Fibroblast of the aortic adventitia (primary cell): ENCODE measurements around the gene AKAP12. TPM values are rescaled to one million over a fixed set of nuclear protein-coding genes. Genes with fewer than 3 reads are reported as not detected.

Experiments used
- DNase-seq: peaks from one replicate; pipeline ENCODE4 v3.0.0-alpha.2; 2010; ENCODE audit warnings: low read depth
- H3K4me3 ChIP-seq: 2 replicates; pipeline ENCODE4 v1.5.1; 2011; ENCODE audit warnings: low read depth, mild to moderate bottlenecking, control low read depth, low read length, moderate library complexity
- total RNA-seq: library from RNA; depleted of rRNA; stranded (reverse); fragments of >200 nt; gene quantifications from 2 replicates; pipeline ENCODE4 v1.2.3, GENCODE V29; 2012; ENCODE audit warnings: low replicate concordance
- TF ChIP-seq, protein P1 (sequence below): IDR thresholded peaks from 2 replicates; pipeline ENCODE4 v1.5.1; 2011; ENCODE audit warnings: mild to moderate bottlenecking, low read length, control low read depth, inconsistent platforms; ENCODE audit not compliant: insufficient read depth

Gene AKAP12
- total RNA-seq, 1 donor = 196 TPM

GRCh38 chr6:151216804-151217203 lies 23.0 kb upstream of the AKAP12 start:
- TF ChIP-seq, protein P1, sequence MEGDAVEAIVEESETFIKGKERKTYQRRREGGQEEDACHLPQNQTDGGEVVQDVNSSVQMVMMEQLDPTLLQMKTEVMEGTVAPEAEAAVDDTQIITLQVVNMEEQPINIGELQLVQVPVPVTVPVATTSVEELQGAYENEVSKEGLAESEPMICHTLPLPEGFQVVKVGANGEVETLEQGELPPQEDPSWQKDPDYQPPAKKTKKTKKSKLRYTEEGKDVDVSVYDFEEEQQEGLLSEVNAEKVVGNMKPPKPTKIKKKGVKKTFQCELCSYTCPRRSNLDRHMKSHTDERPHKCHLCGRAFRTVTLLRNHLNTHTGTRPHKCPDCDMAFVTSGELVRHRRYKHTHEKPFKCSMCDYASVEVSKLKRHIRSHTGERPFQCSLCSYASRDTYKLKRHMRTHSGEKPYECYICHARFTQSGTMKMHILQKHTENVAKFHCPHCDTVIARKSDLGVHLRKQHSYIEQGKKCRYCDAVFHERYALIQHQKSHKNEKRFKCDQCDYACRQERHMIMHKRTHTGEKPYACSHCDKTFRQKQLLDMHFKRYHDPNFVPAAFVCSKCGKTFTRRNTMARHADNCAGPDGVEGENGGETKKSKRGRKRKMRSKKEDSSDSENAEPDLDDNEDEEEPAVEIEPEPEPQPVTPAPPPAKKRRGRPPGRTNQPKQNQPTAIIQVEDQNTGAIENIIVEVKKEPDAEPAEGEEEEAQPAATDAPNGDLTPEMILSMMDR = no peak
- no peak for DNase-seq
- H3K4me3 ChIP-seq = no peak overlapping the region

DNA sequence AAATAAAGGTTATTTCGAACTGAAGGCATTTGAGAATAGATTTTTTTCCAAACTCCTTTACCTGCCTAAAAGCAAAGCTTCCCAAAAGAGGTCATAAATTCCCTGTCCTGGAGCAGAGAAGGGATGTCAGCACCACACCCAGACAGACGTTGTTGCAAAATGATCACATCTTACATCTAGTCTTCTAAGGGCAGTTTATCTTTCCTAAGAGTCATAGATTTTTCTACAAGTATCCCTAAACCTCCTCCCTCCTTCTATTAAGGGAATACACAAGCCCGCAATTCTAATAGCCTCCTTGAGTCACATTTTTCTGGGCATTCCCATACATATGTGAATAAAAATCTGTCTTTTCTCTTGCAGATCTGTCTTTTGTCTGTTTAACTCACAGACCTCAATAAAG lies 20.6 kb upstream of the AKAP12 start:
- TF ChIP-seq, protein P1 = no peak
- H3K4me3 ChIP-seq = no peak overlapping the region
- DNase-seq = no peak

DNA sequence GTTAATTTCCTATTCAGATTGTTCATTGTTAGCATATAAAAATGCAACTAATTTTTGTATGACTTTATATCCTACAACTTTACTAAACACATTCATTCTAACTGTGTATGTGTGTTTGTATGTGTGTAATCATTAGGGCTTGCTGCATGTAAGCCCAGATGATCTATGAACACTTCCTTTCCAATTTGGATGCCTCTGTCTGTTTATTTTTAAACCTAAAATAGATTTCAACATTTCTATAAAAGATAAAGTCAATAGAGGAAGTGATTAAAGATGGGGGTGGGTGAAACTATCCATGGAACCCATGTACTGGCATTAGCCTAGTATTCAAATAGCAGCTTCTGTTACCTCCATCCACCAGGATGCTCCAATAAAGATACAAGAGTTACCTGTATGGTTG lies 15.7 kb upstream of the AKAP12 start:
- no peak for DNase-seq
- TF ChIP-seq, protein P1 = no peak
- H3K4me3 ChIP-seq = no peak overlapping the region

DNA sequence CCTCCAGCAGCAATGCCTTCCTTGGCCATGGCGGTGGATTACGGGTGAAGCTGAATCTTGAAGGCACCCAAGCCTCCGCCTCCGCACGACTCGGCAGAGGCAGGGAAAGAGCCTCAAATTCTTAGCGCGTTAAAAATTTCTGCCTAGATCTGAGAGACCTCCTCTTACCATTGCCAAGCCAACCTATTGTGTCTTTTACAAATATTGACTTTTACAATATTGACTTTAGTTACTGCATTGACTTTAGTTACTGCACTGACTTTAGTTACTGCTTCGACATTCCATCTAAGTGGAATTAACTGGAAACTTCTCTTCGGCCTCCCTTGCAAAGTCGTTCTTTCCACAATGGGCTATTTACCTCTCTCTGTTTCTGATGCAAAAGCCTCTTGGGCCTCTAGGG lies 13.8 kb upstream of the AKAP12 start:
- TF ChIP-seq, protein P1 = no peak
- no peak overlapping the region for H3K4me3 ChIP-seq
- no peak for DNase-seq

GRCh38 chr6:151228788-151229400 lies 10.9 kb upstream of the AKAP12 start:
- TF ChIP-seq, protein P1 = no peak
- no peak overlapping the region for H3K4me3 ChIP-seq
- DNase-seq = no peak

DNA sequence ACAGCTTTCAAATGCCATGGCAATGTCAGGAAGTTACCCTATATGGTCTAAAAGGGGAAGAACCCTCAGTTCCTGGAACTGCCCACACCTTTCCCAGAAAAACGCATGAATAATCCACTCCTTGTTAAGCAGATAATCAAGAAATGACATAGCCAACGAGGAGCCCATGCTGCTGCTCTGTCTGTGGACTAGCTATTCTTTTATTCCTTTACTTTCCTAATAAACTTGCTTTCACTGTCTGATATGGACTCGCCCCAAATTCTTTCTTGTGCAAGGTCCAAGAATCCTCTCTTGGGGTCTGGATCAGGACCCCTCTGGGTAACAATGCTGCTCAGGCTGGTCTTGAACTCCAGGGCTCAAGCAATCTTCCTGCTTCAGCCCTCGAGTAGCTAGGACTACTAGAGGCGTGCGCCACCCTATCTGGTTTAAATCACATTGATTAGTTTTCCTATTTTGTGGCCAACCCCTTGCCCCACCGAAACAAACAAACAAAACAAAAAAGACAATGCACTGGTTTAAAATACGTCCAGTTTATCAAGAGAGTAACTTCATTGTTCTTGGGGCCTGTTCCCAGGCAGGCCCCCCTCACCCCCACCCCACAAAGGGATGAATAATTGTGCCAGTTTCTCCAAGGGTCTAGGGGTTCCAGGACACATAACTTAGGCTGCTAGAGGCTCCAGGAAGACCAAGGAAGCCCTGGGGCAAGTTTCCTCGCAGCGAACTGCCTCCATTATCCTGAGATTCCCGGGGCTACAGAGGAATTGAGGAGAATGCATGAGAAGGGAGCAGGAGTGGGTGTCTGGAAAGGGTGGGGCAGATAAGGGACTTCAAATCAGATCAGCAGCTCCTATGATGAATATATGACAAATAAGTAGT lies 10.1 kb upstream of the AKAP12 start:
- TF ChIP-seq, protein P1 = no peak
- DNase-seq = no peak
- H3K4me3 ChIP-seq = no peak overlapping the region

GRCh38 chr6:151230277-151230577 lies 9.5 kb upstream of the AKAP12 start:
- H3K4me3 ChIP-seq = no peak overlapping the region
- no peak for DNase-seq
- TF ChIP-seq, protein P1 = no peak
